ENCODE data around the gene ZNF106. TPM values are rescaled to one million over a fixed set of nuclear protein-coding genes. Genes with fewer than 3 reads are reported as not detected.

The ZNF106 gene
- total RNA-seq, 1 donor from 2014 or later: 56.3 TPM

DNA sequence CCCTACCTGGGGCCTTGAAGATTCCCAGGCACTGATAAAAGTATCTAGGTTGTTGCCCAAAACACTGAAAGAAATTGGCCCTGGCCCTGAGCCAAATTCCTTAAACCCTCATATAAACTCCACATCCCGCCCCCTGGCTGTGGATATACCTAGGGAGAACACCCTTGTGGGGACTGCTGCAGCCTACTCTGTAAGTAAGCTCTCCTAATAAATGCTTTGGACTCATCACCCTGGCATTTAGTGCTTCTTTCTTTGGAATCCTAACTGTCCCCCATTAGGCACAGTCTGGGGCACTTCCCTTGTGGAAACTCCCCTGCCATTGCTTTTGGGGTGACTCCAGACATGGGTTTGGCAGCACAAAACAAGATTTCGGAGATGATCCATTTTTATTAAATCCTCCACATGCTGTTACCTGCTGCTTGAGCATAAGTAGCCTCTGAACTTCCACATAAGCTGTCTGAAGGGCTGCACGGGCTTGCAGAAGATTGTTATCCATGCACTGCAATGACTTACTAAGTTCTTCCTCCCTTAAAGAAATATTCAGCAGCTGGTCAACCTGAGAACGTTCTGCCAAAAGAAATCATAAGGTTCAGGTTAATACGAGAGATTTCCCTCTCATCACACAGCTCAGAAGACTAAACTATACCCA, 46.4 kb downstream of the ZNF106 start:
- no peak for DNase-seq (ENCODE audit: low spot score)
- no peaks in the 10 kb centered on the region for H3K4me1 Mint-ChIP-seq (ENCODE audit: unreplicated experiment)
- TF ChIP-seq, protein P1, sequence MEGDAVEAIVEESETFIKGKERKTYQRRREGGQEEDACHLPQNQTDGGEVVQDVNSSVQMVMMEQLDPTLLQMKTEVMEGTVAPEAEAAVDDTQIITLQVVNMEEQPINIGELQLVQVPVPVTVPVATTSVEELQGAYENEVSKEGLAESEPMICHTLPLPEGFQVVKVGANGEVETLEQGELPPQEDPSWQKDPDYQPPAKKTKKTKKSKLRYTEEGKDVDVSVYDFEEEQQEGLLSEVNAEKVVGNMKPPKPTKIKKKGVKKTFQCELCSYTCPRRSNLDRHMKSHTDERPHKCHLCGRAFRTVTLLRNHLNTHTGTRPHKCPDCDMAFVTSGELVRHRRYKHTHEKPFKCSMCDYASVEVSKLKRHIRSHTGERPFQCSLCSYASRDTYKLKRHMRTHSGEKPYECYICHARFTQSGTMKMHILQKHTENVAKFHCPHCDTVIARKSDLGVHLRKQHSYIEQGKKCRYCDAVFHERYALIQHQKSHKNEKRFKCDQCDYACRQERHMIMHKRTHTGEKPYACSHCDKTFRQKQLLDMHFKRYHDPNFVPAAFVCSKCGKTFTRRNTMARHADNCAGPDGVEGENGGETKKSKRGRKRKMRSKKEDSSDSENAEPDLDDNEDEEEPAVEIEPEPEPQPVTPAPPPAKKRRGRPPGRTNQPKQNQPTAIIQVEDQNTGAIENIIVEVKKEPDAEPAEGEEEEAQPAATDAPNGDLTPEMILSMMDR (IDR thresholded peaks at IDR 0.05; ENCODE audit: unreplicated experiment): no peak
- H3K27ac Mint-ChIP-seq (ENCODE audit: unreplicated experiment): no peak overlapping the region
- no peaks in the 10 kb centered on the region for H3K27me3 Mint-ChIP-seq (ENCODE audit: unreplicated experiment)
- peaks cover 13% of the 10 kb centered on the region for H3K36me3 Mint-ChIP-seq (ENCODE audit: low read depth, unreplicated experiment)
- H3K4me3 Mint-ChIP-seq (ENCODE audit: unreplicated experiment): no peak overlapping the region
- no peaks in the 10 kb centered on the region for H3K9me3 Mint-ChIP-seq (ENCODE audit: unreplicated experiment)

DNA sequence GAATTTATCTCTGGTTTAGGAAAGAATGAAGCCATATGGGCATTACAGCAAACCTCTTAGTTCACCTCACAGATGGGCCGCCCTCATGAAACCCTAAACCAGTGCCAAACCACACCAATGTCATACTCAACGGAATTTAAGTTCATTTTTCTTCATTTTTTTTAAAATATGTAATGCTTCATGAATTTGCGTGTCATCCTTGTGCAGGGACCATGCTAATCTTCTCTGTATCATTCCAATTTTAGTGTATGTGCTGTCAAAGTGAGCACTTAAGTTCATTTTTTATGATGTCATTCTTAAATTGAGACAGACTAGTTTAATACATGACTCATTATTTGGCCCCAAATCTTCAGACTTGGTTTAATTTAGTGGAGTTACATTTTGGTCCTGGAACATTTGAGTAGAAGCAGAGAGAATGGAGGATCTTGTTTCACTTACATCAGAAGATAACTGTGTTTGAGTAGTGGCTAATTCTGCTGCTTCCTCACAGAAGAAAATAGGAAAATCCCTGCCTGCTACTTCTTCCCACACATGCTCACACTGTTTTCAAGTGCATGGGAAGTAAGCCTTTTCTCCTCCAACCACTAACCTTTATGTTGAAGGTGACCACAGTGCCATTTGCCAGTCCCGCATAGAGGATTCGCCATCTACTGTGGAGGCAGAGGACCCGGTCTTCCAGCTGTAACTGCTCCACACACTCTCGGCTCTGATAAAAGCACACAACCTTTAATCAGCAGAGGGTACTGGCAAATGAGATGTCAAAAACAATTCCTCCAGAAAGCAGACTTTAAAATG, 63.3 kb downstream of the ZNF106 start:
- no peak for DNase-seq (ENCODE audit: low spot score)
- Mint-ChIP-seq H3K4me1 (ENCODE audit: unreplicated experiment) (no peaks in the 10 kb centered on the region), H3K27me3 (ENCODE audit: unreplicated experiment) (peaks cover 3% of the 10 kb centered on the region), H3K36me3 (ENCODE audit: low read depth, unreplicated experiment) (peaks cover 37% of the 10 kb centered on the region), H3K9me3 (ENCODE audit: unreplicated experiment) (no peaks in the 10 kb centered on the region), H3K4me3 (ENCODE audit: unreplicated experiment) (peak overlapping the region; percentile 39), H3K27ac (ENCODE audit: unreplicated experiment) (no peak overlapping the region)
- TF ChIP-seq, protein P1 (IDR thresholded peaks at IDR 0.05; ENCODE audit: unreplicated experiment): no peak

DNA sequence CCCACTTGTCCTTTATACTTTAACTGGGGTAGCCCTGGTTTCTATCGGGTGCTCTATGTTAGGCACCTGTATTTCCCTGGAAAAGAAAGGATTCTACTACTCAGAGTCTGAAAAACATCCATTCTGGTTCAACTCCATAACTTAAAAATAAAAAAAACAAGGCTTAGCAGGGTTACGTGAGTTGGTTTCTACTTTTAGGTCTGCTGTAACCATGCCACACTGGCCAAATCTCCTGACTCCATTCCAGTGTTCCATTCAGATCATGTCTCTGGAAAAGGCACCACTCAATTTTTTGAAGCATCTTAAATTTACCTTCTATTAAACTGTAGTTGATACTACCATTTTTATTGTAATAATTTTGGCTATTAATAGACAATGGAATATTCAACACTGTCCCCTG, 69.6 kb downstream of the ZNF106 start:
- Mint-ChIP-seq H3K36me3 (ENCODE audit: low read depth, unreplicated experiment) (peaks cover 49% of the 10 kb centered on the region), H3K4me3 (ENCODE audit: unreplicated experiment) (no peak overlapping the region), H3K27ac (ENCODE audit: unreplicated experiment) (no peak overlapping the region), H3K27me3 (ENCODE audit: unreplicated experiment) (peaks cover 3% of the 10 kb centered on the region), H3K9me3 (ENCODE audit: unreplicated experiment) (no peaks in the 10 kb centered on the region), H3K4me1 (ENCODE audit: unreplicated experiment) (no peaks in the 10 kb centered on the region)
- TF ChIP-seq, protein P1 (IDR thresholded peaks at IDR 0.05; ENCODE audit: unreplicated experiment): no peak
- no peak for DNase-seq (ENCODE audit: low spot score)

DNA sequence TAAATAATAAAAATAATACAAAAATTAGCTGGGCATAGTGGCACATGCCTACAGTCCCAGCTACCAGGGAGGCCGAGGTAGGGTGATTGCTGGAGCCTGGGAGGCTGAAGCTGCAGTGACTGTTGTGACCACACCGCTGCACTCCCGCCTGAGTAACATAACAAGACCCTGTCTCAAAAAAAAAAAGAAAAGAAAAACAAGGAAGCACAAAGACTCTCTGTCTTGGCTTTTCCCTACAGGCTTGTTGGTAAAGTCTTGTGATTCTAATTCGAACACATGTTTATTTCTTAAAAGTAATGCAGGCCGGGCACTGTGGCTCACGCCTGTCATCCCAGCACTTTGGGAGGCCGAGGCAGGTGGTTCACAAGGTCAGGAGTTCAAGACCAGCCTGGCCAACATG, 71.6 kb downstream of the ZNF106 start:
- no peak overlapping the region for H3K27ac Mint-ChIP-seq (ENCODE audit: unreplicated experiment)
- no peaks in the 10 kb centered on the region for H3K4me1 Mint-ChIP-seq (ENCODE audit: unreplicated experiment)
- no peak for DNase-seq (ENCODE audit: low spot score)
- no peaks in the 10 kb centered on the region for H3K9me3 Mint-ChIP-seq (ENCODE audit: unreplicated experiment)
- H3K27me3 Mint-ChIP-seq (ENCODE audit: unreplicated experiment): no peaks in the 10 kb centered on the region
- peaks cover 40% of the 10 kb centered on the region for H3K36me3 Mint-ChIP-seq (ENCODE audit: low read depth, unreplicated experiment)
- TF ChIP-seq, protein P1 (IDR thresholded peaks at IDR 0.05; ENCODE audit: unreplicated experiment): no peak
- no peak overlapping the region for H3K4me3 Mint-ChIP-seq (ENCODE audit: unreplicated experiment)

DNA sequence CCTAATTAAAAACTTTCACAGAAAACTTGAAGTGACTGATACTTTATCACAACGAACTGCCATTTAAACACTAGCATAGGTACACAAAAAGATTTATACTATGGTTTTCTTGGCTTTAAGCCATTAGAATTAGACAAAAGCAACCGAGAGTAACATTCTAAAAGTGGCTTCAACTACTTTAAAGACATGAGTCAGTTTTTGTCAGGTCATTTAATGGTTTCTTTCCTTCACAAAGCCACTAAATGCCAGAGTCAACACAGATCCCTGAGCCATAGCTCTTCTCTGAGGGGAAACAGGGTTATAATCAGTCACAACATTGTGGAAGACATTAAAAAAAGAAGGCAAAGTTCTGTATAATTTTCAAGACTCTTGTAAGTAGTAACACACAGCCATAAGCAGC, 77.0 kb downstream of the ZNF106 start:
- H3K9me3 Mint-ChIP-seq (ENCODE audit: unreplicated experiment): no peaks in the 10 kb centered on the region
- TF ChIP-seq, protein P1 (IDR thresholded peaks at IDR 0.05; ENCODE audit: unreplicated experiment): no peak
- peaks cover 3% of the 10 kb centered on the region for H3K4me1 Mint-ChIP-seq (ENCODE audit: unreplicated experiment)
- H3K4me3 Mint-ChIP-seq (ENCODE audit: unreplicated experiment): no peak overlapping the region
- H3K27me3 Mint-ChIP-seq (ENCODE audit: unreplicated experiment): peaks cover 3% of the 10 kb centered on the region
- H3K36me3 Mint-ChIP-seq (ENCODE audit: low read depth, unreplicated experiment): peaks cover 24% of the 10 kb centered on the region
- H3K27ac Mint-ChIP-seq (ENCODE audit: unreplicated experiment): no peak overlapping the region
- no peak for DNase-seq (ENCODE audit: low spot score)
